GM21390 (cell line): ENCODE results near the gene JAZF1.
"Not testable (repeated sequence)": the region's sequence is repeated elsewhere in the genome, so short reads cannot be mapped to it uniquely, and the experiment has no call there.

ENCODE experiments used
- ATAC-seq: cut with Tn5 transposase; IDR thresholded peaks from one replicate; pipeline ENCODE4 v1.9.1; 2021; ENCODE audit not compliant: unreplicated experiment

The JAZF1 gene

GRCh38 chr7:27948861-27949260 lies 231.7 kb downstream of the JAZF1 start:
- ATAC-seq: no peak

GRCh38 chr7:27947586-27948278 lies 232.9 kb downstream of the JAZF1 start:
- no peak for ATAC-seq

GRCh38 chr7:27946351-27946750 lies 234.2 kb downstream of the JAZF1 start:
- ATAC-seq: no peak

- ATAC-seq: no peak
These were observed 235.4 kb downstream of the JAZF1 start for GRCh38 chr7:27945058-27945795.

GRCh38 chr7:27944643-27945042 lies 236.0 kb downstream of the JAZF1 start:
- no peak for ATAC-seq

GRCh38 chr7:27943241-27943640 lies 237.4 kb downstream of the JAZF1 start:
- no peak for ATAC-seq

- no peak for ATAC-seq
These were observed 237.9 kb downstream of the JAZF1 start for GRCh38 chr7:27942711-27943110.

GRCh38 chr7:27941522-27941921 lies 239.1 kb downstream of the JAZF1 start:
- no peak for ATAC-seq

GRCh38 chr7:27940341-27940740 lies 240.3 kb downstream of the JAZF1 start:
- no peak for ATAC-seq

- ATAC-seq: no peak
These were observed 240.7 kb downstream of the JAZF1 start for GRCh38 chr7:27939893-27940292.

GRCh38 chr7:27936768-27937102 lies 243.9 kb downstream of the JAZF1 start:
- ATAC-seq: no peak

GRCh38 chr7:27936047-27936767 lies 244.4 kb downstream of the JAZF1 start:
- no peak for ATAC-seq

- no peak for ATAC-seq
These were observed 246.7 kb downstream of the JAZF1 start for GRCh38 chr7:27933671-27934565.

GRCh38 chr7:27930910-27931476 lies 249.6 kb downstream of the JAZF1 start:
- no peak for ATAC-seq

GRCh38 chr7:27929127-27929526 lies 251.5 kb downstream of the JAZF1 start:
- no peak for ATAC-seq

- no peak for ATAC-seq
These were observed 252.6 kb downstream of the JAZF1 start for GRCh38 chr7:27928001-27928400.

GRCh38 chr7:27925573-27926201 lies 254.9 kb downstream of the JAZF1 start:
- ATAC-seq: no peak

GRCh38 chr7:27923642-27923980 lies 257.0 kb downstream of the JAZF1 start:
- ATAC-seq: no peak

- ATAC-seq: no peak
These were observed 257.5 kb downstream of the JAZF1 start for GRCh38 chr7:27922907-27923641.

GRCh38 chr7:27922389-27922788 lies 258.2 kb downstream of the JAZF1 start:
- ATAC-seq: not testable (repeated sequence)
